Right lung (tissue), 5 donors: ENCODE data around the gene ASIC3. TPM values are rescaled to one million over a fixed set of nuclear protein-coding genes. Genes with fewer than 3 reads are reported as not detected.

Source experiments
- DNase-seq, 2 donors: peaks; one replicate each; pipeline ENCODE4 v3.0.0-alpha.2; 2013
- polyA plus RNA-seq, 5 donors: library from polyadenylated mRNA; unstranded; fragments of 120-200 nt; gene quantifications; one replicate each; pipeline versions ENCODE4 v1.2.1 to v1.2.3, GENCODE V29; 2013; ENCODE audit warnings: inconsistent platforms in 1 of 5, low replicate concordance in 1 of 5; ENCODE audit not compliant: insufficient read length in 5 of 5, insufficient read depth in 1 of 5

The ASIC3 gene
- polyA plus RNA-seq, 5 donors: 2.2 to 7.0 (median 4.5) TPM

DNA sequence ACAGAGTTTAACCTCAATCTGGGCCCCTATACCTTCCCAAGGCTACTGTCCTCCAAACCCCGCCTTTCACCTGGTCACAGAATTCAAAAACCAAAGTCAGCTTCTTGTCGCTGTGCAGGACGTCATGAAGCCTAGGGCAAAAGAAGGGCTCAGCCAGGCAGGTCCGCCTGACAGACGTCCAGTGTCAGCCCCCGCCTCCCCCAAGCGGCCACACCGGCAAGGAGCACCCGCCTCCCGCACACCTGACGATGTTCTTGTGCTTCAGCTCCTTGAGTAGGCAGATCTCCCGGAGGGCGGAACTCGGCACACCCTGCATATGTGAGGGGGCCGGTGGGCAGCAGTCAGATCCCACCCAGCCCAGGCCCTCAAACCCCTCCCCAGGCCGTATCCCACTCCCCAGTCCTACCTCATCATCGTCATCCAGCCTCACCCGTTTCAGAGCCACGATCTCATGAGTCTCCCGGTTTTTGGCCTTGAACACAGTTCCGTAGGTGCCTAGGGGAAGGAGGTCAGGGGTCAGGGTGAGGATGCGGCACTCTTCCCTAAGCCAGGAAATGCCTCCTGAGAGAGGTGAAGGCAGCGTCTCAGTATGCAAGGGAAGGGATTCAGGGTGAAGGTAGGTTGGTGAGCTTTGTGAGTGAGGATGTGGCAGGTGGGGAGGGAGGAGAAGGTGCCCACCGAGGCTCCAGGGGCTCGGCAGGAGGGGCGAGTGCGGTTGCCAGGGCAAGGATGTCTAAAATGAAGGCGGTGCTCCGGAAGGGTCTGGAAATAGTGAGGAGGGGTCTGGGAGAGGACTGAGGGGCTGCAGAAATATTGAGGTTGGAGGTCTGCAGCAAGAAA, 8.6 kb downstream of the ASIC3 start:
- DNase-seq: no peak

DNA sequence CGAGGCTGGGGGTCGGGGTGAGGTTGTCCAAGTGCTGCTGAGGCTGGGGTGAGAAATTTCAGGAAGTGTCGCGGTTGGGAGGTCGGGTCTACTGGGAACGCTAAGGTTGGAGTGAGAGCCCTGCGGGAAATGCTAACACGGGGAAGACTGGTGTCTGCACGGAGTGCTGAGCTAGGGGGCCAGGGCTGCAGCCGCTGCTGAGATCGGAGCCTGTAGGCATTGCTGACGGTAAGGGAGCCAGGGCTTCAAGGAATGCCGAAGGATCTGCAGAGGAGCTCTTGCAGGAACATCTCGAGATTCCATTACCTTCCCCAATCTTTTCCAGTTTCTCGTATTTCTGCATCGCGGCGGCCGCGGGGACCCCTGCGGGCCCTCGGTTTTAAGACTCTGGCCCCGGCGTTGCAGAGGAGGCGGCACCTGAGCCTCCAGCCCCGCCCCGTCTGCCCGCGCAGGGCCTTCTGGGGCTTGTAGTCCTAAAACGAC, 9.2 kb downstream of the ASIC3 start, which contains the start of gene CDK5:
CDK5 (minus strand) TSS at position 392 of the 483 bp plus-strand sequence; CDS start at position 343, 49 bp downstream.
- no peak for DNase-seq

- DNase-seq: peak; percentile 99
Measured at GRCh38 chr7:151057989-151058780, 9.9 kb downstream of the ASIC3 start.

GRCh38 chr7:151058781-151059366, 10.5 kb downstream of the ASIC3 start:
- DNase-seq: no peak

GRCh38 chr7:151059367-151060112, 11.2 kb downstream of the ASIC3 start, which contains the start of gene SLC4A2:
Gene SLC4A2 (plus strand): TSS chr7:151059589. CDS start chr7:151061988, 2,399 bp downstream.
- DNase-seq: peak; percentile 82 to 87

GRCh38 chr7:151060113-151060415, 11.7 kb downstream of the ASIC3 start:
- no peak for DNase-seq

DNA sequence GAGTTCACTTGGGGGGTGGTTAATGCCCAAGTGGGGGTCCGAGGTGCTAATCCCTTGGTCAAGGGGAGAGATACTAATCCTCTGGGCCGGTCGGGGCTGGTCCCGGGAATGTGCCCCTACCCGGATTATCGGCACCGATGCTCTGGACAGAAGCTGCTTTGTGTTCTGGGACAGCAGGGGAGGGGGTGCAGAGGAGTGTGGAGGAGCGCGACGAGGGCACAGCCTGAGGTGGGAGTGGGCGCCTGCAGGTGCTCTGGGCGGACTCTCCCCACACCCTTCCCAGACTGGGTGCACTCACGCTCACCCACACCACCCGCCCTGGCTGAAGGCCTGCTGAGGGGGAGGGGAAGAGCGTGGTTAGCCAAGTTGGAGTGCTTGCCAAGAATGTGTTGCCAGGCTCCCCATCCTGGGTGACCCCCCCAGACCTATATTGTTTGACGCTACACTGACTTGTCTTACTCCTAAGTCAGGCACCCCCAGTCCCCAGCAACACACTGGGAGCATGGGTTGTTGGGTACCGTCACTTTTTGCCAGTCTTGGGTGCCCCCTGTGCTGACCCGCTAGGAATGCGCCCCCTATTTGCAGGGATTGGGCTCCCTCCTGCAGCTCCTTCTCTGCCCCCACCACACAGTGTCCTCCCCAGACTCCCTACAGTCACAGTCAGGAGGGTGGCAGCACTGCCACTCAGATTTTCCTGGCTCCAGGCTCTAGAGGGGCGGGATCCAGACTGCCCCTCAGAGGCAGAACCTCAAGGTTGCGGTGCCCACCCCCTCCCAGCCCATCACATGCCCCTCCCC, 12.3 kb downstream of the ASIC3 start:
- DNase-seq: no peak

DNA sequence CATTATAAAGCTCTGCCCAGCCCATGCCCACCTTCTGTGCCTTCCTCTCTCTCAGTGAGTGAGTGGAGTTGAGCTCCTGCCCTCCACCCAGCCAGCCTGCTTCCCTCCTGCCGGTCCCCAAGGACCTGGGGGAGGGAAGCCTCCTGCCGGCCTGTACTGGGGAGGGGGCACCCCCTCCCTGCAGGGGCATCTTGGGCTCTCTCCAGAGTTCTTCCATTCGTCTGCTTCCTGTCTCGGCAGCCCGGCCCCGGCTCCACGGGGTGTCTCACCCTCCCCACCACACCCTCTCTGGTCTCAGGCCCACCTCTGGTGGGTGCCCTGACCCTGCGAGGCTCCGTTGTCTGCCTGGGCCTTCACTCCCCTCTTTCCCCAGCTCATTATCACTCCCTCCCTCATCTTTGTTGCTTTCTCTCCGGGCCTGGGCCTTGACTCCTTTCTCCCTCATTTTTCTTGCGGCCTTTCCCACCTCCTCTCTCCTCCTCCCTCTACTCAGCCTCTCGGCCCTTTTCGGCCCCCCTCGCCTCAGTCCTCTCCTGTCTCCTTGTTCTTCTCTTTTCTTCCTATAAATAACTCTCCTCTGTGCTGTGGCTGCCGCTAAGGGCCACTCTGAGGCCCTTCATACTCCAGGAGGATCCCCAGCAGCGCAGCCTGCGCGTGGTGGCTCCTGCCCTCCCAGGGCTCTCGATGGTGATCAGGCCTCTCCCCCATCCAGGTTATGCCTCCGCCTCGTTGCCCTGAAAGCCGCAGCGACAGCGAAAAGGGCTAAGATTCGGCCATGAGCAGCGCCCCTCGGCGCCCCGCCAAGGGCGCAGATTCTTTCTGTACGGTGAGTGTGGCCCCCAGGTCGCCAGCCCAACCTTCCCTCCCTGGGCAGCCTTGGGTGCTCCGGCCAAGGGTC, 13.1 kb downstream of the ASIC3 start:
- no peak for DNase-seq

- DNase-seq: no peak
Measured at GRCh38 chr7:151062111-151062398, 13.7 kb downstream of the ASIC3 start.

- peak in 1 of 2 donors; percentile 74 for DNase-seq
Measured at GRCh38 chr7:151062399-151063211, 14.3 kb downstream of the ASIC3 start.

DNA sequence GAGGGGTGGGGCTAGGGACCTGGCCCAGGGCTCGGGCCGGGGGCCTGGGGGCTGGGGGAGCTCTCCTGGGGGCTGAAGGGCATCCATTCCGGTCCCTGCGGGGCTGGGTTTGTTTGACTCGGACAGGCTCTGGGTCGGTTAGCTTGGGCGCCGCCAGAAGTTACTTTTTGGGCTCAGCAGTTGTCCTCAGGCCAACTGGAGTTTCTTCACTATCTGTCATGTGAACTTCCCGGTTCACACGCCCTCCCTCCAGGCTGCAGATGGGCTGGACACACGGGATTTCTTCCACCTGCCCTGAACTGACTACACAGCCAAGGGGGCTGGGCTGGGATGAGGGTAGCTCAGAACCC, 14.9 kb downstream of the ASIC3 start:
- no peak for DNase-seq

- DNase-seq: no peak
Measured at GRCh38 chr7:151064454-151064853, 16.1 kb downstream of the ASIC3 start.

DNA sequence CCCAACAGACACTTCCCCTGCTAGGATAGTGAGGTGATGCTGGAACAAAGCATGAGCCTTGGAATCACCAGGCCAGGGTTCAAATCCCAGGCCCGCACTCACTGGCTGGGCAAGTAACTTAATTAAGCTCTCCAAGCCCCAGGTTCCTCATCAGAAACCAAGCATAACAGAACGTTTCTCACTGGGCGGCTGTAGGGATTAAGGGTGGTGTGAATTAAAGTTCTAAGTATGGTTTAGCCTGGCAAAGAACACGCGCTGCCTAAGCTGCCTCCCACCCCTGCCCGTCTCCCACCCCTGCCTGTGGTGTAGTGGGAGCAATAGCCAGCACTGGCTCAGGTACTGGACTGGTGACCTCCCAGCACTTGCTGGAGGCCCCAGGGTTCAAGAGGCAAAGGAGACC, 16.7 kb downstream of the ASIC3 start:
- no peak for DNase-seq

GRCh38 chr7:151065516-151065915, 17.2 kb downstream of the ASIC3 start:
- DNase-seq: no peak

DNA sequence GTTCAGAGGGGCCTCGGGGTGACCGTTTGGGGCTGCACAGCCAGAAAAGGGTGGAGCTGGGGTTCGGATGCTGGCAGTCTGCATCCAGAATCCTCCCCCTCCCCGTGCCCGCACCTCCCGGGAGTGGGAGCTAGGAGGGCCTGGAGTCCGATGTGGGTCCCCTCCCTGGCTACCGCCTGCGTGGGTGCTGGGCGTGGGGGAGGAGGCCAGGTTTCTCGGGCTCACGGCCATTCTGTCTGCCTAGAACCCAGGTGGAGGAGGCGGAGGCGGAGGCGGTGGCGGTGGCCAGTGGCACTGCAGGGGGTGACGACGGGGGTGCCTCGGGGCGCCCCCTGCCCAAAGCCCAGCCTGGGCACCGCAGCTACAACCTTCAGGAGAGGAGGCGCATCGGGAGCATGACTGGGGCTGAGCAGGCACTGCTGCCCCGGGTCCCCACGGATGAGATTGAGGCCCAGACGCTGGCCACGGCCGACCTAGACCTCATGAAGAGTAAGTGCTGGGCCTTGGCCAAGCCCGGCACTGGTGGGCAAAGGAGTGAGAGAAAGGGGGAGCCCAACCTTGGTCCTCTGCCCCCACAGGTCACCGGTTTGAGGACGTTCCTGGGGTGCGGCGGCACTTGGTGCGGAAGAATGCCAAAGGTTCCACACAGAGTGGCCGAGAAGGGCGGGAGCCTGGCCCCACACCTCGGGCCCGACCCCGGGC, 18.1 kb downstream of the ASIC3 start:
- no peak for DNase-seq

DNA sequence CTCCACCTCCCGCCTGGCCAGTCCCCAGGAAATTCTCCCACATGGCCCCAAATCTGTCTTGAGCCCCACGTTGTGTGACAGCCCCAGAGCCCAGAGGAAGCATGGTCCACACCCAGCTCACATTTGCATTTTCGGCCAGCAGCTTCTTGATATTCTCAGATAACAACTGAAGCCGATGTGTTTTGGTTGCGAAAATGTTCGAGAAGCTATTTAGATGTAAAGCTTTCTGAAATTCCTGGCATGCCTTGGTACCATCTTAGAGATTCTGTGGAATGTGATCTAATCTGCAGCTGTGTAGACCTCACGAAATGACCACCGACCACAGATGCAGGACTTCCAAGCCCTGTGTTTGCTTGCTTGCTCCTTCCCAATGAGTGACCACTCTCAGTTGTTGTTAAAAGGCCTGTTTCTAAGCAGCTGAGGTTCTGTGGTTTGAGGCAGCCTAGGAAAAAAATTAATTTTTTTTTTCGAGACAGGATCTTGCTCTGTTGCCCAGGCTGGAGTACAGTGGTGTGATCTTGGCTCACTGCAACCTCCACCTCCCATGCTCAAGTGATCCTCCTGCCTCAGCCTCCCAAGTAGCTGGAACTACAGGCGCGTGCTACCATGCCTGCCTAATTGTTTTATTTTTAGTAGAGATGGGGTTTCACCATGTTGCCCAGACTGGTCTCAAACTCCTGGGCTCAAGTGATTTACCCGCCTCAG, 19.9 kb downstream of the ASIC3 start:
- DNase-seq: no peak

- no peak for DNase-seq
Measured at GRCh38 chr7:151069841-151070573, 21.7 kb downstream of the ASIC3 start.
